ENCODE data around the gene TSSK3.

TSSK3 gene

DNA sequence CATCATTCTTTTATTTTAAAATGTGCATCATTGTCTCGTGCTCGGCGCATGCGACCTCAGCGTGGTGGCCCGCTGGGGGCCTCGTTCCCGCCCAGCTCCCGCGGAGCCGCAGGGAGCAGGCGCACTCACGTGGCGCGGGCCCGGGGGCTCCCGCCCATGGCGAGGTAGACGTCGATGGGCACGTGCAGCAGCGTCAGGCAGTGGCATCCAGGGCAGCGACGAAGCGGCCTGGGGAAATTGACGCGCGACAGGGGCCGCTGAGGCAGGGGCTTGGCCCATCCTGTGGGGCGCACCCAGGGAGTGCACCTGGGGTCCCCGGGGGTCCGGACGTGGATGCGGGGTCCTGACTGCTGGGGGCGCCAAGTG, 1.0 kb upstream of the TSSK3 start:
- no peak for DNase-seq (ENCODE audit: low read depth in 2 of 3, low spot score in 2 of 3)

DNA sequence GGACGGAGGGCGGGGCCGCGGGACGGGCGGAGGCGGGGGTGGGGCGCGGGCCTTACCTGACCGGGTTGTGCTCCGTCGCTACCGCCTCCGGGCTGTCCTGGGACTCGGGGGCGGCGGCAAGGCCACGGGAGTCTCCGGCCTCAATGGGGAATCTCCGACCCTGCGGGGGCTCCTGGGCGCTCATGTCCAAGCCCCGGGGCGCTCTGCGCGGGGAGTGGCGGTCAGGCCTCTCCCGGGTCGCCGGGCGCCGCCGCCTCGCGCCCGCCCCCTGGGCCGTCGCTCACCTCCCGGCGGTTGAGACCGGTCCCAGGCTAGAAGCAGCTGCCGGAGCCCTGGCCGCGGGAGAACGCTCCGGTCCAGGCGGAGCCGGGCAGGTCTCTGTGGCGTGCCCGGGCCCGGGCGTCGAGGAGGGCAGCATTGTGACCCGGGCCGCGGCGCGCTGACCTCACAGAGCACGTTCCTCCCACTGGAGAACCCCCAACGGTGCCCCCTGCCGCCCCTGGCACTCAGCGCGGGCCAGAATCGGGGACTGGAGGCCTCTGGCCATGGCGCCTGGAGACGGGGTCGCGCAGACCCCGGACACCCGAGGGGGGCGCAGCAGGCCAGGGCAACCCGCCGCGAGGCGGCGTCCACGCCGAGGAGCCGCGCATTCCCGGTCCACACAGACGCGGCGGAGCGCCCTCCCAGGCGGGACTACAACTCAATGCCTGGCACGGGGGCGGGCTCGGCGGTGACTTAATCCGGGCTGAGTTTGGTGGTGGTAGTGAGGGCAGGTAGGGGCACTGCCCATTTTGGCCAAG, 465 bp upstream of the TSSK3 start:
- DNase-seq (ENCODE audit: low read depth in 2 of 3, low spot score in 2 of 3), result no peak

DNA sequence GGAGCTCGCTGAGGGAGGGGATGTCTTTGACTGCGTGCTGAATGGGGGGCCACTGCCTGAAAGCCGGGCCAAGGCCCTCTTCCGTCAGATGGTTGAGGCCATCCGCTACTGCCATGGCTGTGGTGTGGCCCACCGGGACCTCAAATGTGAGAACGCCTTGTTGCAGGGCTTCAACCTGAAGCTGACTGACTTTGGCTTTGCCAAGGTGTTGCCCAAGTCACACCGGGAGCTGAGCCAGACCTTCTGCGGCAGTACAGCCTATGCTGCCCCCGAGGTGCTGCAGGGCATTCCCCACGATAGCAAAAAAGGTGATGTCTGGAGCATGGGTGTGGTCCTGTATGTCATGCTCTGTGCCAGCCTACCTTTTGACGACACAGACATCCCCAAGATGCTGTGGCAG, 1.4 kb downstream of the TSSK3 start:
- no peak for DNase-seq (ENCODE audit: low read depth in 2 of 3, low spot score in 2 of 3)

DNA sequence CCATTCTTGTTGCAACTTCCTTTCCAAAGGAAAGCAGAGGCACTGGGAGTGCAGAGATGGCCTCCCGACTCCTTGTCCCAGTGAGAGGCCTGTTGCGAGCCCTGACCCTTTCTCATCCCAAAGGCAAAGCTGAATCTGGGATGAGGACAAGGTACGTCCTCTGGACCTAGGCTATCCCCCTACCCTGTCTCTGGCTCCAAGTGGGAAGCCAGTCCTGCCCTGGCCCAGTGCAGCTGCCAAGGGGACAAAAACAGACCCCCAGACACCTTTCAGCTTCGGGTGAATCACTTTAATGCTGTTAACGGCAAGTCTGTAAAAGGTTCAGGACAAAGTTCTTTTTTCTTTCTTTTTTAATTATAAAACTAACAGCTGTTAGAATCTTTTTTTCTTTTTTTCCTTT, 2.5 kb downstream of the TSSK3 start:
- DNase-seq (ENCODE audit: low read depth in 2 of 3, low spot score in 2 of 3), result no peak

DNA sequence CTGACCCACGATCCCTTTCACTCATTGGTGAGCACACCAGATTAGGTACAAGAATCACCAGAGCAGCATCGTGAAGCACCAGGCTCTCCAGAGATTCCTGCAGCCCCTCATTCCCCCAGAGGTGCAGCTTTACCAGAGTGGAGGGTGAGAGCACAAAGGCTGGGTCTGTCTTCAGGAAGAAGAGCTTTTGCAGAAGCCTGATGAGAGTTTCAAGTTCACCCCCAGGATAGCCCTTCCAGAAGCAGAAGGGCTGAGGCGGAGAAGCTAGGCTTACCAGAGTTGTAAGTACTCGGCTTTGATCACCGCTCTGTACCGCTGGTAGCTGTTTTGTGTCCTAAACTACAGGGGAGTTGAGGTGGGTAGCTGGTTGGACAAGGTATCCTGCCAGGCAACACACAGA, 3.1 kb downstream of the TSSK3 start:
- DNase-seq (ENCODE audit: low read depth in 2 of 3, low spot score in 2 of 3), result no peak

DNA sequence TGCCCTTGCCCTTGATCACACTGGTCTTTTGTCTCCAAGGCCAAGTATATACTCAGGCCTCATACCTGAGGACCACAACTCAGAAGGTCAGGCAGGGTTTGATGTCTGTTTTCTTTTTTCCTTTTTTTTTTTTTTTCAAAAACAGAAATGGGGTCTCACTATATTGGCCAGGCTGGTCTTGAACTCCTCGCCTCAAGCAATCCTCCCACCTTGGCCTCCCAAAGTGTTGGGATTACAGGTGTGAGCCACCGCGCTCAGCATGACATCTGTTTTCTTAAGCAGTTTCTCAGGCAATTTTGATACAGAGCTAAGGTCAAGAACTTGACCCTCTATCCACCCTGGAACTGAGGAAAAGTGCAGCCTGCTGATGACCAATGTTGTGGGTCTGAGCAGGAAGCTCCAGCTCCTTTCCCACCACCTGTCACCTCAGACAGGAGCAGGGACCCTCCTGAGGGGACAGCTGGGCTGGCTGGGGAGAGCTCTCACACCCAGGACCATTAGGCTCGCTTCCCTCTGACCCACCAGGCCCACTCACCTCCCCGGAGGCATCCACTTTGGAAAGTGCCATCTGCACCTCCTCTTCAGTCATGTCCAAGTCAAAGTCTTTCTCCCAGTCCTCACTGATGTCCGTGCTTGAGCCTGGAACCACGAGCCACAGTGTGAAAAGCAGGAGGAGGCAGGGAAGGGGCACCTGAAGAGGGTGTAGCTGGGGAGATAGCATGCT, 5.7 kb downstream of the TSSK3 start:
- DNase-seq (ENCODE audit: low read depth in 2 of 3, low spot score in 2 of 3), result no peak

DNA sequence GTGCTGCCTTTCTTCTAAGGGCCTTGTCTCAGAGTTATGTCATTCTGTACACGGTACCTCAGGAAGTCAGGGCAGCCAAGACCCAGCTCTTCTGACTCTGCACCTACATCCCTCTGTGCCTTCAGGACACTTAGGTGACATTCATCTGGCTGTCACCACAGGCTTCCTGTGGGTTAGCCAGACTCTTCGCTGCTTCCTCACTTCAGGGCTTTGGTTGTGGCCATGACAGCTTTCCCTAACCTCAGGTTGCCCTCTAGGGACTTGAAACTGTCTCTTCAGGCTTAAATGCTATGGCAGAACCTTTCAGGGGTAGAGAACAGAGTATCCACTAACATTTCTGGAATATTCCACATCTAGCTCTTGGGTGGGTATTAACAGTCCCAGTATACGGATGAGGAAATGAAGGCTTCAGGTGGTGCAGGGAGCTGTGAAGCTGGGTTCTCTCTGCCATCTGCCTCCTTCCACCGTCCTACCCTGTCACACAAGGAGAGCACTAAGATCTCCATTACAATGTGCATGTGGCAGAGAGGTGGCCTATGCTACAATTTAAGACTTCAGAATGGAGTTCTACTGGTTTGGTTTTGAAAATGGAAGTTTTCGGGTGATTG, 9.9 kb downstream of the TSSK3 start:
- no peak for DNase-seq (ENCODE audit: low read depth in 2 of 3, low spot score in 2 of 3)

DNA sequence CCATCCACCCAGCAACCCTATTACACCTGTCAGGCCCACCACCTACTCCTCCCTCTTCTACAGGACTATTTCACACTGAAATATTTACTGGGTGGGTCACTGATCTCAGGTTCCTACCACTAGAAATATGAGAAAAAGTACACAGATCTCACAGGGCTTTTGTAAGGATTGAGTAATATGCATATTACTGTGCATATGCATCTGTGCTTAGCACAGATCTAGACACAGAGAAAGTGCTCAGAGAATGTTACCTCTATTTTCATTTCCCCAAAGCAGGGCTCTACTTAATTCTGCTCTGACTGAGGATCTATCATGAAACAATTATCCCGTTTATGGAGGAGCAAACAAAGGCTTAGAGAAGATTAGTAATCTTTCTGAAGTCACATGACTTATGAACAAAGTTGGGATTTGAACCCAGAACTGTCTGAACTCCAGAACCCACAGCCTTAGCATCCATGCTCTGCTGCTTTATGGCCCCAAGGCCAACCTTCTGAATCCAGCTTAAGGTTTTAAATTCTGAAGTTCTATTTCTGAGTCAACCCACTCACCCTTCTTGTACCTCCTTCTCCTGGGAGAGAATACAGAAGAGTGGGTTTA, 11.8 kb downstream of the TSSK3 start:
- no peak for DNase-seq (ENCODE audit: low read depth in 2 of 3, low spot score in 2 of 3)

DNA sequence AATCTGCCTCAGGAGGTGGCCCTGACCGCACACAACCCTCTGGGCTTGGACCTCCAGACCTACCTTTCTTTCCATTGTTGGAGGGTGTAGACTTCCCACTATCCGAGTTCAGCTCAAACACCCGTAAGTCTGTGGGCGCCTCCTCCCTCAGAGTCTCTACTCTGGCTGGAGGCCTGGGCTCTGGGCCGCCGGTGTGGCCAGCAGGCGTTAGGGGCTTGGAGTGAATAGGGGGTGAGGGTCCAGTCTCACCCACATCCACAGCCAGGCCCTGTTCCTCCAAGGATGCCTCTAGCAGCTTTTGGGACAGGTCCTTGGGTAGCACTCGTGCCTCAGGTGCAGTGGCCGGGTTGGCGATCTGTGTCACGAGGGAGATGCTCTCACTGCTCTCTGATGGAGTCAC, 13.9 kb downstream of the TSSK3 start:
- DNase-seq (ENCODE audit: low read depth in 2 of 3, low spot score in 2 of 3), result no peak

DNA sequence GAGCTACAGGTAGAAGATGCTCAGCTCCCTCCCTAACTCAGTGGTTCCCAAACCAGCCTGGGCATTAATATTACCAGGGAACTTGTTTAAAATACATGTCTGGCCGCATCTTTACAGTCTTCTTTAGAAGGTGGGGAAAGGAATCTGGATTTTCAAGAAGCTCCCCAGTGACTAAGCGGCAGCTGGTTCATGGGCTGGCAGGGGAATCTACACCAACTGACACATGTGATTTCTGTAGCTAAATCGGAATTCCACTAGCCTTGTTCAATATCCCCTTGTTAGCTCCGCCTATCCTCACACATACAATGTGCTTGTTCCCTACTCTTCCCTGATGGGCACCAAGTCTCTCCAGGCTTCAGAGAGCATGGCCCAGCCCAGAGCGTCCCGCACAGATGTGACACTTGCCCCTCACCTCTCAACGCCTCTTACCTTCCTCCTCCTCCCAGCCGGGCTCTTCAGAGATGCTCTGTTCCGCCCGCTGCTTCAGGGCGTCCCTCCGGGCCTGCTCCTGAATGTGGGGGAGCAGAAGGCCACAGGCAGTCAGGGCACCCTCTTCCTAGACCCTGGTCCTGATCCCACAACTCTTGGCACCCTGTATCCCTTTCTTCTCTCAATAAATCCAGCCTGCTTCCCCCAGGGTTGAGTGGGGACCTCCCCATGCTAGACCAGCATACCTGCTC, 15.3 kb downstream of the TSSK3 start:
- DNase-seq (ENCODE audit: low read depth in 2 of 3, low spot score in 2 of 3), result no peak

DNA sequence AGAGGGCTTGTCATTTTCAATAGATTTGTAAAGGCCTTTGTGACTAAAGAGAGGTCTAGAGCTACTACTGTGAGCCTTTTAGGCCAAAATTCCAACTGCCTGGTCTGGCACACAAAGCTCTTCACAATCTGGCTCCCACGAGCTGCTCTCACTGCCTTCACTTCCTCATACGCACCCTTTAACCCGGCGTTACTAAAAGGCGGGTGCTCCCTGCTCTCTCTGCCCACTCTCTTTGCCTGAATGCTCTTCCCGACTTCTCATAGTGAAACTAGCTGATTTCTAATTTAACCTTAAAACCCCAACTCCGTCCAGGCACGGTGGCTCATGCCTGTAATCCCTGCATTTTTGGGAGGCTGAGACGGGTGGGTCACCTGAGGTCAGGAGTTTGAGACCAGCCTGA, 17.7 kb downstream of the TSSK3 start:
- no peak for DNase-seq (ENCODE audit: low read depth in 2 of 3, low spot score in 2 of 3)

DNA sequence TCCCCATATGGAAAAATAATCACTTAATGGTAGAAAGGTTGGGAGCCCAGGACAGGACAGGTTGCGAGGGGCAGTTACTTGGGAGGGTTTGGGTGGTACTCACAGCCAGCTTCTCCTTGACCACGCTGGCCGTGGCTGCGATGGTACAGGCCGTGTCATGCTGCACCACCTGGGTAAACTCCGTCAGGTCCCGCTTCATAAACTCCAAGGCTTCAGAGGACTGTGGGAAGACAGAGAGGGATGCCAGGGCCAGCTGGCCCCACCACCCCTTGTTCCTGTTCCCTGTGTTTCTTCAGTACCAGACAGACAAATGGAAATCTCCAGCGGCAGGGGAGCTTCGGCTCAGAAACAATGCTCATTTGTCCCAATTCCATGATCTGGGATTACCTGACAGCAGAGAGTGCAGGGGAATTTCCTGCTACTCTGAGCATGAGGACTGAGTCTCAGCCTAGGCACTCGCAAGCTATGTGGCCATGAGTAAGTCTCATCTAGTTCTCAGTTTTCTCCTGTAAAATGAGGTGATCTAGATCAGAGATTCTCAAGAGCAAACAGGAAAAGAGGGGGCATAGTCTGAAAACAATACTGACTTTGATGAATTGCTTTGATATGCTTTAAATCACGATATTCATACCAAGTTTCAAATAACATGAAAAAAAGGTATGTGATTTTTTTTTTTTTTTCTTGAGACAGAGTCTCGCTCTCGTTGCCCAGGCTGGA, 24.5 kb downstream of the TSSK3 start:
- no peak for DNase-seq (ENCODE audit: low read depth in 2 of 3, low spot score in 2 of 3)

DNA sequence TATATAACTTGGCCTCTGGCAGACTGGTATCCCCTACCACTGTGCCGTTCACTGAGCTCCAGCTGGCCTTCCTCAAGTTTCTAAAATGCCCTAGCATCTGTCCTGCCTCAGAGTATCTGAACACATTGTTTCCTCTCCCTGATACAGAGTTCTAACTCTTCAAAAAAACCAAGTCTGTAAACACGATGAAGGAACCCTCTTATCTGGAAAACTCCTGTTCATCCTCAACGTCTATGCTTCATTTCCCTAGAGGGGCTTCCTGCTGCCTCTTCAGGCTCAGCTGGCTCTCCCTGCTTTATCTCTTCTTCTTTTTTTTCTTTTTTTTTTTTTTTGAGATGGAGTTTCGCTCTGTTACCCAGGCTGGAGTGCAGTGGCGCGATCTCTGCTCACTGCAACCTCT, 26.3 kb downstream of the TSSK3 start:
- DNase-seq (ENCODE audit: low read depth in 2 of 3, low spot score in 2 of 3), result no peak

DNA sequence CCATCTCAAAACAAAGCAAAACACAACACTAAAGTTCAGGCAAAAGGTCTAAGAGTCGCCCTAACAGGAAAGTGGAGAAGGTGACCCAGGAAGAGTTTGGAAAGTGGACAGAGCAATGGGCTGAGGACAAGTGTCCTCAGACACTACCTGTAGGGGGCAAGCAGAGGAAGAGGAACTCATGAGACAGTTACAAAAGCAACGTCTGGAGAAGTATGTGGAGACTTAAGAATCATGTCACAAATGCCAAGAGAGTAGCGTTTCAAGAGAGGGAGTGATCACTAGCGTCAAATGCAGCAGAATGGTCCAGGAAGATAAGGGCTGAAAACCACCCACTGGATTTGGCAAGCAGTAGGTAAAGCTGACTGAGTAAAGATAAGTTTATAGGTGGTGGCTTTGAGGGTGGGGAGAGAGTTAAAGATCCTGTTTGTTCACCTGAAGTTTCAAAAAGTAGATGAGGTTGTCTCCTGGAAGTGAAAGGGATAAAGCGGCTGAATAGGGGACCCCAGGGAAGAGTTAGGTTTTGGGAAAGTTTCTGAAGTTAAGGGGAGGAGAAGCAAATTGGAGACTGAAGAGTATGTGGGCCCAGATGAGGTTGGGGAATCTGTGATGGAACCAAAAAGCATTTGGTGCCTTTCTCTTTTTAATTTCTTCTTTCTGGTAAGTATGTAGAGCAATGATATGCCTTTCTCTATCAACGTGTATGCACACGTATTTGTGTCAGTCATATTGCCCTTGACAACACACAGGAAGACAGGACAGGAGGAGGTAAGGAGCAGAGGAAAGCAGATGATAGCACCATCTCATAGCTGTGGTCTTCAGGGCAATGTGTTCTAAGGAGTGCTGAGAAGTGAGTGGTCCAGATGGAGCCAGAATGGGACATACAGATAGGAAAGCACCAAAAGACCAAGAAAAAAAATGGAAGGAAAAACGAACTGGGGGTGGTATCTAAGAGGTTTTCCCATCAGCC, 28.8 kb downstream of the TSSK3 start:
- DNase-seq (ENCODE audit: low read depth in 2 of 3, low spot score in 2 of 3), result no peak

DNA sequence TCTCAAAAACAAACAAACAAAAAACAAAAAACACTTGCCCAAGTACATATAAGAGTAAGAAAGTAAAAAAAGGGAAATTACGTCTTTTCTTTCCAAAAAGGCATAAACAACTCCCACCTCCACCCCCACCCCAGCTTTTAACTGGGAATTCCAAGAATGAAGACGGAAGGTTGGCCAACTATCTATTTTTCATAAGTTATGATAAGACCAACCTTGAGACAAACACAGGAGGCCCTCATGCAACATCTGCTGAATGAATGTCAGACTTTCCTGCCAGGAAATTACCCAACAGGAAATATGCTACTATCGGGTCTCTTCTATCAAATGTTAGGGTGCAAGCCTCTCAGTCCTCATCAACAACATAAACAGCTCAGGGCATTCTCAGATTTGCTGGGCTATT, 30.0 kb downstream of the TSSK3 start:
- DNase-seq (ENCODE audit: low read depth in 2 of 3, low spot score in 2 of 3), result no peak

DNA sequence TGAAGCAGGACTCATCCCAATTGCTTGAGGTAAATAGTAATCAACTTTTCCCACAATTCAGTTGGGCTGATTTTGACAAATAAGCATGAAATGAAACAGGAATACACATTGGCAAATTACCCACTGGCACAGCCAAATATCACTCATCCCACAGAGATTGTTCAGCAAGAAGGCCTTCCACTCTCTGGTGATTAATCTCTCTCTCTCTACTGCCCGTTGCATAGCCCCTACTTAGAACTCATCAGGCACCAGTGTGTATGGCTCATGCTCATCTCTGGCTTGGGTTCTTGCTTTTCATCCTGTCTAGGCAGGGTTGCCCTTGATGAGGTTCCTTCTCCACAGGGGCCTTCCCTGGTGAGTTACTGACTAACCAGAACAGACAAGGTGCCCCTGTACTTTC, 30.8 kb downstream of the TSSK3 start:
- no peak for DNase-seq (ENCODE audit: low read depth in 2 of 3, low spot score in 2 of 3)

DNA sequence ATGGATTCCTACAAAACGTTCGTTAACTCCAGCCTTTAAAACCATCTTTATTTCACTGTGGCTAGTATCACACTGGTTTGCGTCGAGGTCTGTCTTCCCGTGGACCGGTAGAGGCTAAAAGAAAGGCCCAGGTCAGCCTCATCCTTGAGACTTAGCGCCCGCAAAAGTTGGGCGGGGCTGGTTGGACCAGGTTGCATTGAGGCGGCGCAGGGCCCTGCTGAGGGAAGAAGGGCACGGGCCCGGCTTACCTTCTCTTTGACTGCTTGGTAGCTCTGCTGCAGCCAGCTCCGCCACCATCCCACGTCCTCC, 31.4 kb downstream of the TSSK3 start:
- DNase-seq (ENCODE audit: low read depth in 2 of 3, low spot score in 2 of 3), result no peak

DNA sequence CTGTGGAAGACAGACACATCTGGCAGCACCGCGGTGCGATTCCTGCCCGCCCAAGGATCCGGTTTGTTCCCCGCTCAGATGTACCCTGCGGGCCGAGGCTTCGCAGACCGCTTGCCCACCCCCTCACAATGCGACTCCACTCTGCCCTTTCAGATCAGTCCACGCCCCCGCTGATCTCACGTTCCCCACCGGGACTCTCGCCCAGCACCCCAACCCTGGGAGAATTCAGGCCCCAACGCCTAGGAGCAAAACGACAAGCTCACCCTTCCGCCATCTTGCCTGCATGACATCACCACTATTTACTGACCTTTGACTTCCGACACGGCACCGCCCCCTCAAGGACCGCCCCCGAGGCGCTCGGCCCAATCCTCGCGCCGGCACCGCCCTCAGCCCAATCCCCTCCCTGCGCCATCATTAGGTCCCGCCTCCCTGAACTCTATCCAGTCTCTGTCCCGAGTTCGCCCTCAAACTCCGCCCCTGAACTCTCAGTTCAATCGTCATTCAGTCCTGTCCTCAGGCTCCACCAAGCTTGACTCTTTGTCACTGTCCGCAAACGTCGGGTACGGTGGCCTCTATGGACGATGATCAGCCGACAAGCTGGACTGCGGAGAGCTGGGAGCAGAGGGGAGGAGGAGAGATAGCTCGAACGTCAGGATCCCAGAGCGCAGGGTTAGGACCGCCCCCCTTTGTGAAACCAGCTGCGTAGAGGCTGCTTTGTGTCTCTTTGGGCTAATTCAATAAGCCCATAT, 32.0 kb downstream of the TSSK3 start, which contains the start of gene BSDC1:
TSS of gene BSDC1 (minus strand) at position 301 of the 749 bp plus-strand sequence. CDS start at position 274, 27 bp downstream.
- peak; percentile 88 to 94 (median 90) for DNase-seq (ENCODE audit: low read depth in 2 of 3, low spot score in 2 of 3)

DNA sequence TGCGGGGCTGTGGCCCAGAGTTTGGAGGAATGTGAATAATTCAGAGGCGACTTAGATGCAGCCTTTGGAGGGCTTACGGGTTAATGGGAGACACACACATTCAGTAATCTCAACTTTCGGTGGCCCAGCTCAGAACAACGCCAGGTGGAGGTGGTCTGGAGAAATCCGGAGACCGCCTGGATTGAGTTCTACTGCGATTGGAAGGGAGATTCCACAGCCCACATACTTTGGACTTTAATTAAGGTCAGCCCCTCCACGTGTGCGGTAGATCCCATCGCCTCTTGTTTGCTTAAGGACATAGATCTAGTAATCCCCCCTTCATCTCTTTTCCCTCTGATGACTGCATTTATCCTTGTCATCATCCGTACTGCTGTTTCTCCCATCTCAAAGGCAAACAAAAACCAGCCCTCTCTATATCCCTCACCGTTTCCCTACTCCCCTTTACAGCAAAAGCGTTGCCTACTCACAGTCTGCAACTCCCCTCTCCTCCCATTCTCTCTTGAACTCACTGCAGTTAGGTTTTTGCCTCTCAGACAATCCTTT, 32.6 kb downstream of the TSSK3 start:
- no peak for DNase-seq (ENCODE audit: low read depth in 2 of 3, low spot score in 2 of 3)
